ENCODE data around the gene CCL21.

The CCL21 gene

DNA sequence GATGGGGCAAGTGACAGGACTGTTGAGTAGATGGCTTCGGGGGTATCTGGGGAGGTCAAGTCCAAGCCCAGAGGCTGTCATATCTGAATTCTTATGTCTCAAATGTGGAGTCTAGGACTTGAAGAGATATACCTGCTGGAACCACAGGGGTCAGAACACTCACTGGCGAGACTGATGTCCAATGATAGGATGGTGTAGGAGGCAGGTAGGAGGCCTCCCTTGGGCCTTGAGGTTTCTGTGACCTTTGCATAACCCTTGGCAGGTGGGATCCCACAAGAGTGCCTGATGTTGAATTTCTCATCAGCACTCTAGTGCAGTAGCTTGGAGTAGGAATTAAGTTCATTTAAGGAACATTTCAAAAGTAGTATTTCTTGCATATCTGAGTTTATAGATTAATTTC, 2.8 kb downstream of the CCL21 start:
- DNase-seq: no peak

DNA sequence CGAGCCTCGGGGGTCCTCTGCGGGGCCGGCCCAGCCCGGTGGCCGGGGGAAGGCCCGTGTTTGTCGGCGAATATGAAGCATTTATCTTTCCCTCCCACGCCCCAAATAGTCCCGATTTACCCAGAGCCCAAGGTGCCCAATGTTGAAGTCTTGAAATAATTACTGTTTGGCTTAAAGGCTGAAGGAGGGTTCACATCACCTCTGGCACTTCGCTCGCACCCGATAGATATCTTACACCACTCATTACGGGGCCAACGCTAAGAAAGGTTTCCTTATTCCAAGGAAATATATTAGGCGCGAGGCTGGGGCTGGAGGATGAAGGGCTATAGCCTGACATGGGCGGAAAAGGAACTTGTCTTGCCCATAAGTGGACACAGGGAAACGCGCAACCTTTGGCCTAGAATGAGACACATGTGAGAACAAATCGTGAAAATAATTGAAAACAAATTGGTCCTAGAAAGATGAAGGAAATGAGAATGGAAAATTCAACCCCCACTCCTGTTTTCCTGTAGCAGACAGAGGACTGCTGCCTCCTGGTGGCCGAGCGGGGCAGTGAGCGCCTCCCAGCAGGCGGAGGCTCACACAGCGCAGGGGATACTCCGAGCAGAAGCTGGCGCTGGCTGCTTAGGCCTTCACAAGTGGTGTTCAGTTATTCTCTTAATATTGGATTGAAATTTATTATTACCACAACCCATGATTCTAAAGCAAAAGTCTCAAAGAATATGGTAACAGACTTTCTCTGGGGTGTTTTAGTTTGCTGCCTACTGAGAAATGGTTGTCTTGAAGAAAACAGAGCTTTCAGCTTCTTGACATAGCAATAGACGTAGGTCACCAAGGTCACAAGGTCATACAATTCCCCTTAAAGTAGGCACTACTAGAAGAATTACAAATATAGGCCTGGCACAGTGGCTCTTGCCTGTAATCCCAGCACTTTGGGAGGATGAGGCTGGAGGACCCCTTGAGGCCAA, 7.9 kb downstream of the CCL21 start:
- DNase-seq: peak; percentile 64

DNA sequence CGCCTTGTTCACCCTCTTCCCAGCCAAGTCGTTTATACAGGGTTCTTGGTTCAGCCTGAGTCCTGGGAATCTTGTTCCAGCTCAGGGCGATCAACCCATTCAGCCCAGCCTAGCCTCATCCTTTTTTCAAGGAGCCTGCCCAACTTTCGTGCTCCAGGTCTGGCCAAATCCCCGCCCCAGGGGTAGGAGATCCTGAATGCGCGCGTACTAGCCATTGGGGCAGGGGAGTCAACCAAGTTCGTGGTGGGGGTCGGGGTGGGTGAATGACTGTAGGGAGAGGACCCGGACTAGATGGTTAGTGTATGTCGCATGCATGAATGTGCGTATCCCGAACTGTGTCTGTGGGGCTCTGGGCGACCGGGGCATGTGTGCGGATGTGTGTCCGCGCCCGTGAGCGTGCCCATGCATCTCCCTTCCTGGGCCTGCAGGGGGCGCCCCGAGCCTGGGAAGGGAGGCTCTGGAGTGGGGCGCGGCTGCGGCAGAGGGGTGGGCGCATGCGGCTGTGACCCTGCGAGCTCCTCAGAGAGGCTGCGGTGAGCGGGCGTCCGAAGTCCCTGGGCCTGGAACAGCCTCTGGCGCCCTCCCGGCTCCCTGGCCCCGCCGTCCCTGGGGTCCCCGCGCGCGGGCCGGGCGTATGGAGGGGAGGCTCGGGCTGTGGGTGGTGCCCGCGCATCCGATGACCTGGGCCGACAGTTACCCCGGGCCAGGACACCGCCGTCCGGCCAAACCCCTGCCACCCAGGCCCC, 8.7 kb downstream of the CCL21 start:
- peak; percentile 59 for DNase-seq

DNA sequence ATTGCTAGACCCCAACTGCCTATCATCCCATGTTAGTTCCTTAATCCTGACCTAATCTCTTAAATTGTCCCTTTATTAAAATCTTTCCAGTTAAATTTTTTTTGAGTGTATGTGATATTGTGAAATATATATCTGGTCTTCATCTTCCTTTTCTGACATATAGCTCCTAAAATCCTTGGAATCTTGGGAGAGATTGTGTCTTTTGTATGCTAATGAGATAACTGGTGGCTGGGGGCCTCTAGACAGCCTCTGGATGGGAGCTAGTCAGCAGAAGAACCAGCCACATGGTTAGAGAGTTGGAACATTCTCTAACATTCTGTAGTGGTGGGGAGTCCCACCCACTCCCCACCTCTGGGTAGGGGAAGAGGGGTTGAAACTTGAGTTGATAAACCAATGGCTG, 15.1 kb downstream of the CCL21 start:
- no peak for DNase-seq

DNA sequence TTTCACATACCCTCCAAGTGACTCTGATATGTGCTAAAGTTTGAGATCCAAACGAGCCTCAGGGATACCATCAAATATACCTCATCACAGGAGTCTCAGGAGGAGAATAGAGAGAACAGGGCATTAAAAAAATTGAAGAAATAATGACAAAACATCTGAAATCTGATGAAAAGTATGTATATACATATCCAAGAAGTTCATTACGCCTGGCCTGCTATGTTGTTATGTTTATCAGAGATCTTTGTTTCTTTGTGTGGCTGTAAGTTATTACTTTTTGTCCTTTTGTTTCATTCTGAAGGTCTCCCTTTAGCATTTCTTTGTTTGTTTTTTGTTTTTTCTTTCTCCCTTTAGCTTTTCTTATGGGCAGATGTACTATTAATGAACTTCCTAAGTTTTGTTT, 16.4 kb downstream of the CCL21 start:
- DNase-seq: no peak

DNA sequence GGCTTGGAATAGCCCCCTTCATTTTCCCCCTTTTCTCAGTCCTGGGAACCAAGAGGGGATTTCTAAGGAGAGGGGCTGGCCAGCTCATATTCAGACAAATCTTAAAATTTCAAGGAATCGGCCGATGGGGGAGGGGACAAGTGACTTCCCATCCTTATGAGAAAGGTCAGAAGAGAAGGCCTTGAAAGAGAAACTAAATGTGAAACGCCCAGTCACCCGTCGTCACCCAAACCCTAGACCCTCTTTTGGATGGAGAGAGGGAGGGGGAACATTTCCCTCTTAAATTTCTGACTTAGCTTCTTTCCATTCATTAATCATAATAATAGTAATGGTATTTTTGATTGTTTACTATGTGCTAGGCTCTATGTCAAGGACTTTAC, 18.0 kb downstream of the CCL21 start:
- no peak for DNase-seq

DNA sequence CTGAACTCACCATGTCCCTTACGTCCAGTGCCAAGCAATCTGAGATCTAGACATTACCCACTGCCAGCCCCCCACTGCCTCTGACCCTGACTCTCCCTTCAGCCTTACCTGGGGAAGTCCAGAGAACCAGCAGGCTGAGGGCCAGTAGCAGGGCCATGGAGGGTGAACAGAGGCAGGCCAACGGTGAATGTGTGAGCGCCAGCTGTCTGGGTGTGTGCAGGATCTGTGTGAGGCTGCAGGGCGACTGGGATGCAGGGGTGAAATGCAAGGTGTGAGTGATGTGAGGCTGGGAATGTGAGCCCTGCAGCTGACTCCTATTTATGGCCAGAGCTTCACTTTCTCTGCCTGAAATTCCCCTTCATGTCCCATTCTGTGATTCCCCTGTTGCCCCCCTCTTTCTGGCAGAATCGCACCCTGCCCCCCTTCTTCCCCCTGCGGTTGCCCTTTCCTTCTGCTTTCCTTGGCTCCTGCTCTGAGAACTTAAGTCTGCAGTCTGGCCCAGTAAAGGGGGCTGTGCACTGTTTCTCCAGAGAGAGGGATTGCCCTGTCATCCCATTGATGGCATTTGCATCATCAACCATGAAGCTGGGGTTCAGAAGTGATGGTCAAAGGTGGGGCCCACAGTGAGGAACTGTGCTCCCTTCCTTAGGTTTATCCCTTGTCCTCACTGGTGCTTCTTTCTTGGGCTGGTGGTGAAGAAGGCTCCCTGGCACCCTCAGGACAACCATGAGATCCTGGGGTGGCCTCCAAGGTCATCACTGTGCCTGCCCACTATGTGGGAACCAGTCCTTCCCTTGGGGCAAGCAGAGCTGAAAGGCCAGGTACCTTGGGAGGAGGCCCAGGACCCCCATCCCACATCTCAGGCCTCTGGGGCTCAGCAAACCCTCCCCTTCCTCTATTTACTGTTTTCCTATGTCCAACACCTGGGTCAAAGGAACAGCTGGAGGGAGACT, 18.7 kb downstream of the CCL21 start, which contains the start of gene CCL19:
Gene CCL19, minus strand, starts transcription at position 294 of the 953 bp plus-strand sequence. Its CDS starts 137 bp downstream, at position 157.
- no peak for DNase-seq

DNA sequence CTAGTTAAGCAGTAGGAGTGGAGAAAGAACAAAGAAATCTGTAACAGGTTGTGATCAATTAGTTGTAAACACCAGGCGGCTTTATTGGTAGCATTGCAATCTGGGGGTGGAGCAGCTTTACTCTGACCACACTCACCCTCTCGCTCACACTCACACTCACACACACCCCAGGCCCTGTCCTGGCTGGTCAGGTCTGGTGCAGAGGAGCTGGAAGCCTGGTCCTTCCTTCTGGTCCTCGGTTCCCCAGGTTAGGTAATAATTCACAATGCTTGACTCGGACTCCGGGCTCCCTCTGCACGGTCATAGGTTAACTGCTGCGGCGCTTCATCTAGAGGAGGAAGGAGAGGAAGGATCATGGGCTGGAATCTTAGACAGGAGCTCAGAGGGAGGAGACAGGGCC, 20.4 kb downstream of the CCL21 start:
- DNase-seq: no peak

DNA sequence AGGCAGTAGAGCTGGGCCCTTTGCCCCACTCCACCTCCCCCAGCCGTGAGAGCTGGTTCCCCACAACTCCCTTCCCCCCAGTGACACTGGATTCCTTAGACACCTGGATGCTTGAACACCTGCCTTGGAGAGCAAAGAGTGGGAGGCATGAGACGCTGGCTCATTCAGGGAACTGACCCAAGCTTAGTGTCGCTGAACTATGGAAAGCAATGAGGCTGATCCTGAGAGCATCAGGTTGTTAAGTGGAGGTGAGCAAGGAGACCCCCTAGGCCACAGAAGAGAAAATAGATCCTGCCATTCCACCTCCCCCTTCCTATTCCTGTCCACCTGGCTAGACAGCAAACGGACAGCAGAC, 20.8 kb downstream of the CCL21 start:
- no peak for DNase-seq

DNA sequence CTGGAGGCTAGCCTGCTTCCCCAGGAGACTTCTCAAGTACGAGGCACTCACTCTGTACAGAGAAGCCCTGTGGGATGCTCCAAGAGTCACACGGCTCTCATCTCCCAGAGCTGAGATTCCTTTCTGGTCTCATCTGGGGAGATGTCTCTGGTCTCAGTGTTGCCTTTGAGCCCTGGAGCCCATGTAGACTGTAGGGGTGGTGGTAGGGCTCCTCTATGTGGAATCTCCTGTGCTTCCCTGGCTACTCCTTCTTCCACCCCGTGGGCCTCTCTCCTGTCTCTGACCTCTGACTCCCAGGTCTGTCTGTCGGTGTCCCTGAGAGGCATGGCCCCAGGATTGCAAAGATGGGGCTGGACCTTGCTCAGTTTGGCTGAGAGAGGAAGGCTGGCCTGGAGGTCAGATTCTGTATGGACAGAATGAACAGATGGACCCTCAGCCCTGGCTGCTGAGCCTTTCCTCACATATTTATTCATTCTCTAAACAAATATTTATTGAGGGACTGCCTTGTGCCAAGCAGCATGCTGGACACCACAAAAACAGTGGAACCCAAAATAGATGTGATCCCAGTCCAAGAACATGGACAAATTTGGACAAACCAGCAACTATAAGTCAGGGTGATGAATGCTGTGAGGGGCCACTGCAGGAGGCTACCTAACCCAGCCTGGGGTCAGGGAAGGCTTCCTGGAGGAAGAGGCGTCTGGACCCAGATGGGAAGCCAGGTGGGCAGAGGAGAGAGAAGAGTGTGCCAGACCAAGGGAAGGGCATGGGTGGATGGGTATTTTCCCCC, 21.4 kb downstream of the CCL21 start:
- no peak for DNase-seq

DNA sequence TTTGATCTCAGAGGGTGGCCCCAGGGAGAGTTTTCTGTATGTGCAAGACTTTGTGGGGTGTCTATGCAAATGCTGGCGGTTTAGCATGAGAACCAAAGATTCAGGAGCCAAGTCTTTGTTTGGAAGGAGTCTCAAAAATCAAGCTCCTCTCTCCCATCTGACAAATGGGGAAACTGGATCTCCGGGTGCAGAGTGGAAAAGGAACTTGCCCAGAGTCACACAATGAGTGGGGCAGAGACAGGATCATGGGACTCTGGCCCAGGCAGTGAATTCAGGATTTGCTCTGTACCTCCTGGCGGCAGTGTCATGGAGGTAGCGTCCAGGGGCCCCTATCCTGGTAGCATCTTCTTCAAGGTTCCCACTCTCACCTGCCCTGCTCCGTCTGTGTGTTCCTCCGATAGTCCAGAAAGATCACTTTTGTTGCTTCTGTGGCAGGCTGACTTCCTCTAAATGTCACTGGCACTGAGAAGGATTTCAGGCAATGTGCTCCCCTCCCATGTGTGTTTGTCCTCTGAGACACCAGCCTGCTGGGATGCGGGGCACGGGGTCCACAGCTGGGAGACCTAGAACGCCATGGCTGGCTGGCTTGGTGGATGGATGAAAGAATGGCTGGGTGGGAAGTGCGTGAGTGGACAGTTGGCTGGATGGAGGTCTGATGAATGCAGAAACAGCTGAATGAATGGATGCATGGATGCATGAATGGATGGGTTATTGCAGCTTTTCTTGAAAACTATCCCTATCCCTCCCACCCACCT, 22.5 kb downstream of the CCL21 start:
- no peak for DNase-seq

DNA sequence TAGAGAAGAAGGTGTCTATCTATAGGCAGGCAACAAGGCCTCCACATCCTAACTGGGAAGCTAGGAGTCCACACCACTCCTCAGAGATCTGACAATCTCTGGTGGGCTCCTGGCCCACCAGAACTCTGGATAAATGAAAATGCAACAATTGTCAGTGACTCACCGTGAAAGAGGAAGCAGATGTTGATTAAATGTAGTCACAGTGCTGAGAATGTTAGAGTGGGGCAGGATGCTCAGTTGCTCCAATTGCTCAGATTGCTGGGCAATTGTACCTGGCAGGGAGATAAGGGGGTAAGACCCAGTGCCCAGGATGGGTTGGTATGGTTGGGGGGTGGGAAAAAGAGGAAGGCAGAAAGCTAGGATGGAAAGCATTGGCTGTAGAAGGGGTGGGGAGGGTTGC, 23.2 kb downstream of the CCL21 start:
- DNase-seq: no peak

DNA sequence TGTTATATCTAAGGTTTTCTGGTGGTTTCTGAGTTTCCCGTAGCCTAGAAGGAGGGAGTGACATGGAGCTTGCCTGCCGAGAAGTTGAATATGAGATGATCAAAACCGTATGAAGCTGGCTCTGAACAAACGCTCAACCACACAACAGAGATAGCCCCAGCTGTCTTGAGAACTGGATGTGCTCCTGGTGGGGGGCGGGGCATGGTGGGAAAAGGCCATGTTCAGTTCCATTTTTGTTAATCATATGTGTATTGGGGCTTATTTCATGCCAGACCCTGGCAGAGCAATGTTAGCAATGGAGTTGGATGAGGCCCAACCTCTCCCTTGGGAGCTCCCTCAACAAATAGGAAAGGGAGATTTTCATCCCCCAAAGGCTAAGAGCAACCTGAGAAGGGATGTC, 23.7 kb downstream of the CCL21 start:
- no peak for DNase-seq

DNA sequence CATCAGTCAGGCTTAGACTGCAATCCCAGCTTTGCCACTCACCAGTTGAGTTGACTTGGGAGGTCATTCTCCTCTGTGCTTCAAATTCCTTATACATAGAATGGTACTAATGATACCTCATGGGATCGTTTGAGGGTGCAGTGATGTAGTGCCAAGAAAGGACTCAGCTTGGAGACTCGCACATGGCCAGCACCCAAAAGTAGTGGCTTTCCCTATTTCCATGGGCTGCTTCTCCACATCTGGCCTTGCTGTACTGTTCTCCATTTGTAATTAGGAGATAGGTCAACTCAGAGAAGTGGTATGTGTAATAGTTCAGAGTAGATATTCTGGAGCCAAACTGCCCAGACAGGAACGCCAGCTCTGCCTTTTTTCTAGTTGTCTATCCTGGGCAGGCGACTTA, 24.3 kb downstream of the CCL21 start:
- DNase-seq: no peak

DNA sequence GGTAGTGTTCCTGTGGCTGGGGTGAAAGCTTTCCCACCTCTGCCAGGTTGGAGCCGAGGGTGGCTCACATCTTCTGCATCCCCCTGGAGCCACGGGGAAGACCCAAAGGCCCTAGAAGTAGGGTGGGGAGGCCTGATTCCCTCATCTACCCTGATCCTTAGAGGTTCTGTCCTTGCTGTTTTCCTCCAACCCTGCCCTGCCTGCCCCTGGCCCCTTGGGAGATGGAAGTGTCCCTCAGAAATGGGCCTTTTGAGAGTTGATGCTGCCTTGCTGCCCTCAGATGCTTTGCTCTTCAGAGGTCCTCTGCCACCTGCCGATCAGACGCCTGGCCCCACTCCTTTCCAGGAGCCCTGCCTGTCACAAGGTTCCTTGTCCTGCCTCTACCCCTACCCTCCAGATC, 25.1 kb downstream of the CCL21 start:
- DNase-seq: no peak

DNA sequence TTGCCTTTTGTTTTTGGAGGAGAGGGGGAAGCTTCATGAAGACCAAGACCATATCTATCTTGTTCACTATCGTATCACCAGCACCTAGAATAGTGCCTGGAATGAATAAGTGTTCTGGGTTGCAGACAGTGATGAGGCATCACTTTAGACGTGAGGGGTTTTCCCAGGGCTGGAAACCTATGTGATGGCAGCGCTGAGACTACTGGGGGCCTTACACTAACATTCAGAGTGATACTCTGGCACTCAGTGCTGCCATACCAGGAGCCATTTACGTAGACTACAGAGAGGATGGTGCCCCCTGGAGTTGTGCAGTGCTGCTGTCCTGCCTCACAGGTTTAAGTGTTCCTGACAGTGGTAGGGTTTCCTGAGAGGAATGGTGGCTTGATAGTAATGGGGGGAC, 25.8 kb downstream of the CCL21 start:
- no peak for DNase-seq

DNA sequence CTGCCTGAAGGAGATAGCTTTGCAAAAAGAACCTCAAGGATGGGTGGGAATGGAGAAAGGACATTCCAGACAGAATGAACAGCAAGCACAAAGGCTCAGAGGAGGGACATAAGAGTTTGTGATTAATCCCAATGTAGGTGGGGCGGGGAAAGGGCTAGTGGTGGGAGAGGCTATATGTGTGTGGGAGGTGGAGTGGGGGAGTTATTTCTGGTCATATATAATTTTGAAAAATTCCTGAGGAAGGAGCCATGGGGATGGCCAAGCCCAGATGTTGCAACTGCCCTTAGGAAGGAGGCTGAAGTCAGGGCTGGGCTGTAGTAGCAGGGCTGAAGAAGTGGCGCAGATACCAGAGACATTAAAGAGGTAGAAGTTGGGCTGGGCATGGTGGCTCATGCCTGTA, 34.1 kb downstream of the CCL21 start:
- no peak for DNase-seq

DNA sequence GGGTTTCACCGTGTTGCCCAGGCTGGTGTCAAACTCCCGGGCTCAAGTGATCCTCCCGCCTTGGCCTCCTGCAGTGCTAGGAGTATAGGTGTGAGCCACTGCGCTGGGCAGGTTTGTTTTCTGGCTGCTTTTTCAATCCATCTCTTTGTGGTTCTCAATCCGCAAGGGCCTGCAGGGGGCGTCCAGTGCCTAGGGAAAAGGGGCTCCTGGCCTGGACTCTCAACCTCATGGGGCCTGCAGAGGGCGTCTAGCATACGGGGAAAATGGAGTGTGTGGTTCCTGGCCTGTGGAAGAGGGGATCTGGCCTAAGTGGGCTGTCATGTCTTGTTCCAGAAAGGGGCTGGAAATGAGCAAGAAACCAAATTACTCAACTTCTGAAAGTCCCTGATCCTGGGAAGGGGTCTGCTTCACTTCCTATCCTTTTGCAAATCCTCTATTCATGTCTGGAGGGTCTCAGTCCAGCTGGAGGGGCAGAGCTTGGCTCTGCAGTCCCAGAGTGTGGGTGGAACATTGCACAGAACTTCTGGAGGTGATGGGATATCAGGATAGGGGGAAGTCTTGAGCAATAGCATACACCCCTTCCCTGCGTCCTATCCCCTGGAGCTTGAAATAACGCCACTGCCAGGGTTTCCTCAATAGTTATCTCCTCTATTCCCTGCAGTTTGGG, 34.8 kb downstream of the CCL21 start:
- DNase-seq: peak; percentile 20

DNA sequence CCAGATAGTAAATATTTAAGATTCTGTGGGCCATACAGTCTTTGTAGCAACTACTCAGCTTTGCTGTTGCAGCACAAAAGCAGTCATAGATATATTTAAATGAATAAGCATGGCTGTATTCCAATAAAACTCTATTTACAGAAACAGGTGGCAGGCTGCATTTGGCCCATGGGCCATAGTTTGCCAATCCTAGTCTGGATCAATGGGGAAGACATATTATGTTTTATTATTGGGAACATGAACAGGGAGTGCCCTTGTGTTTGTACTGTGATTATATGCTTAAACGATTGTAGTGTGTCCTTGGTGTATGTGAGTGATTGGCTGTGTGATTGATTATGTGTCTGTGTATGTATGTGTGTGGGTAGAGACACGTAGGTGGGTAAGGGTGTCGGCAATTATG, 35.5 kb downstream of the CCL21 start:
- no peak for DNase-seq

DNA sequence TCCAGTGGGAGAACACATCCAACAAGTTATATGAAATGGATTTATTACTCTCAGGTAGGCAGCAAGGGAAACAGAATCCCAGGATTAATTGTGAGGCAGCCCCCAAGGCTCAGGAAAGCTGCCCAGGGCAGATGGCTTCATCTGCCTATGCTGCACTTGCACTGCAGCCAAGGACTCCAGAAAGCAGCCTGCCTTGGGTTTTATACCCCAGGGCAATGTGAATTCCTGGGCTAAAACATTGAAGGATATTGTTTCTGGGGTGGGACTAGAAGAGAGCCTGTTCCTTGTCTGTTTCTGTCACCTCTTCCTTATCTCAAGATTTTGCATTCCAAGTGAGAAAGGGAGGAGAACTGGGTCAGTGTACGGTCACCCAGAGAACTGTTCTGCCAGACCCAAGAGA, 38.6 kb downstream of the CCL21 start:
- no peak for DNase-seq

Measured in effector CD8-positive, alpha-beta T cell (primary cell).